ENCODE results near the gene E2F4. TPM values are rescaled to one million over a fixed set of nuclear protein-coding genes. Genes with fewer than 3 reads are reported as not detected.
A peak's percentile ranks its signal among the peaks of the same experiment; 100 is the strongest.

The E2F4 gene
- total RNA-seq, 1 donor from 2014 or later: 66.5 TPM

- ATAC-seq (peak in 1 of 2 donors; percentile 28), DNase-seq (peak; percentile 61)
- H3K27me3 ChIP-seq (ENCODE audit: low read depth): no peaks in the 10 kb centered on the region
- intact Hi-C loops (cut with DNase I): no loop called here
- peaks cover 78% of the 10 kb centered on the region for H3K36me3 ChIP-seq
- H3K9me3 ChIP-seq: no peaks in the 10 kb centered on the region
- peaks cover 28% of the 10 kb centered on the region for H3K4me1 ChIP-seq
- no peak overlapping the region for H3K27ac ChIP-seq
- H3K4me3 ChIP-seq: no peak overlapping the region
- TF ChIP-seq, protein P1, sequence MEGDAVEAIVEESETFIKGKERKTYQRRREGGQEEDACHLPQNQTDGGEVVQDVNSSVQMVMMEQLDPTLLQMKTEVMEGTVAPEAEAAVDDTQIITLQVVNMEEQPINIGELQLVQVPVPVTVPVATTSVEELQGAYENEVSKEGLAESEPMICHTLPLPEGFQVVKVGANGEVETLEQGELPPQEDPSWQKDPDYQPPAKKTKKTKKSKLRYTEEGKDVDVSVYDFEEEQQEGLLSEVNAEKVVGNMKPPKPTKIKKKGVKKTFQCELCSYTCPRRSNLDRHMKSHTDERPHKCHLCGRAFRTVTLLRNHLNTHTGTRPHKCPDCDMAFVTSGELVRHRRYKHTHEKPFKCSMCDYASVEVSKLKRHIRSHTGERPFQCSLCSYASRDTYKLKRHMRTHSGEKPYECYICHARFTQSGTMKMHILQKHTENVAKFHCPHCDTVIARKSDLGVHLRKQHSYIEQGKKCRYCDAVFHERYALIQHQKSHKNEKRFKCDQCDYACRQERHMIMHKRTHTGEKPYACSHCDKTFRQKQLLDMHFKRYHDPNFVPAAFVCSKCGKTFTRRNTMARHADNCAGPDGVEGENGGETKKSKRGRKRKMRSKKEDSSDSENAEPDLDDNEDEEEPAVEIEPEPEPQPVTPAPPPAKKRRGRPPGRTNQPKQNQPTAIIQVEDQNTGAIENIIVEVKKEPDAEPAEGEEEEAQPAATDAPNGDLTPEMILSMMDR (IDR thresholded peaks at IDR 0.05): no peak
Measured at GRCh38 chr16:67236563-67237395, 44.8 kb downstream of the E2F4 start.

DNA sequence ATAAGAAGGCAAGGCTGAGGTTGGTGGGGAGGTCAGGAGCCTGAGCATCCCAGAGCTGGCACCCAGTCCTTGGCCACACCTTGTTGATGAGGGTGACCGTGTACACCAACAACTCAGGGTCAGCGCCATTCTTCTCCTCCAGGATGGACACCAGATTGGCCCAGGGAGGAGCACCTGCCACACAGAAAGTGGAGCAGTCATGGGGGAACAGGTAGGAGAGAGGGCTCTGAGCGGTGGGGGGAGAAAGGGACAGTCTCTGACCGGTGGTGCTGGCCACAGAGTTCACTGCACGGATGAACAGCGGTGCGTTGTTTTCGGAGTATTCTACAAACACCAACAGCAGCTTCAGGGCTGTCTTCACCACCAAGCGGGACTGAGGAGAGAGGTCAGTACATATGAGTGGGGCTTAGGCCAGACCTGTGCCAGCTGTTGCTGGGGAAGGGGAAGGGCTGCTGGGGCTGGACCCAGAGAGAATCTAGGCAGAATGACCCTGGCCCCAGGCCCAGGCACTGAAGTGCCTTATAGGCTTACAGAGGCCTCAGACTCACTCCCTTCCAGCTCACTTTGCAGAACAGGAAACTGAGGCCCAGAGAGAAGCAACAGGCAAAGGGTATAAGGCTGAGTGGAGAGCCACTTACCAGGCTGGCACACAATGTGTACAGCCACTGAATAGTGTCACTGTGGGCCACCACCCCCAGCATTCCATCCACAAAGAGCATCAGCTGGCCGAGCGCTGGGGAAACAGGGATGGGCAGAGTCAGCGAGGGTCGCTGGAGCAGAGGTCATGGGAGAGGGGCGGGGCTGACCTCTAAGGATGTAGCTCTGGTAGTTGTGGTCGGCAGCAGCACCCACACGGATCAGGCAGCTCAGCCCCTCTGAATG lies 45.7 kb downstream of the E2F4 start:
- Histone ChIP-seq H3K36me3 (peaks cover 69% of the 10 kb centered on the region), H3K27ac (no peak overlapping the region), H3K9me3 (no peaks in the 10 kb centered on the region), H3K4me1 (peaks cover 37% of the 10 kb centered on the region), H3K27me3 (ENCODE audit: low read depth) (no peaks in the 10 kb centered on the region), H3K4me3 (no peak overlapping the region)
- ATAC-seq (no peak), DNase-seq (peak; percentile 41)
- TF ChIP-seq, protein P1 (IDR thresholded peaks at IDR 0.05): no peak
- intact Hi-C loops (cut with DNase I): no loop called here

DNA sequence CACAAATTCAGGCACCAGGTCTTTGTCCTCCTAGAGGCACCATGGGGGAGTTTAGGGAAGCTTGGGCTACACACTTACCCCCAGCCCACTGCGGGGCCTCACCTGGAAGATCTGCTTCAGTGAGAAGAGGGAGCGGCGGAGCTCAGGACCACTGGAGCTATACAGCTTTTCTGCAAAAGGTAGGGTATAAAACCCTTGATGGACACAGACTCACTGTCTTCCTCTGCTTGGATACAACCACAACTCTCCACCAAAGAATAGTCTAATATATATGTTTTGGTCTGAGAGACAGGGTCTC lies 46.3 kb downstream of the E2F4 start:
- intact Hi-C loops (cut with DNase I): no loop called here
- H3K9me3 ChIP-seq: no peaks in the 10 kb centered on the region
- ATAC-seq: no peak
- no peak overlapping the region for H3K27ac ChIP-seq
- no peak for DNase-seq
- H3K4me3 ChIP-seq: no peak overlapping the region
- TF ChIP-seq, protein P1 (IDR thresholded peaks at IDR 0.05): no peak
- peaks cover 43% of the 10 kb centered on the region for H3K4me1 ChIP-seq
- no peaks in the 10 kb centered on the region for H3K27me3 ChIP-seq (ENCODE audit: low read depth)
- peaks cover 64% of the 10 kb centered on the region for H3K36me3 ChIP-seq

DNA sequence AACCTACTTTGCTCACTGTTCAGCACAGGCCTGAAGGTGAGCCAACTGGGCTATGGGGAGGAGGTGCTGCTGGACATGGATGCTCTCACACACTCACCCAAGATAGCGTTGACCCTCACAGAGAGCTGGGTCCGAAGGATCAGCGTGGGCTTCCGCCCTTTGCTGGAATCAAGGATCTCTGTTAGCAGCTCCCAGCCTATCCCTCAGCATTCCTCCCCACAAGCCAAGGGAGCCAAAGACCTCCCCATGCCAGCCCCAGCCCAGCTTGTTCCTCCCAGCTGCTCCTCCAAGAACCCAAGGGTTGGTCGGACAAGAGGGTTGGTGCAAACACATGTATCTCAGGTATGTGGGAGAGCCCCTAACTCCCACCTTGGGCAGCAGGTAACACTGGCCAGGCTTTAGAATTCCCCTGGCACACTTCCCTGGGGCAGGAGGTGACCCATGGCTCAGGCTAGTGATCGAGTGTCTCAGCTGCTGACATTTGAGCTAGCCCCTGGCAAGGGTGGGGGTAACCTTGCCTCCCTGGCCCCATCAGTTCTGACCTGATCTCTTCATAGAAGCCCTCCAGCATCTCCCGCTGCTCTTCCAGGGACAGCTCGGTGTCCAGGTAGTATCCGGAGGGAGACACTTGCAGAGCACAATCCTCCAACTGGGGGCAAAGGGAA lies 47.0 kb downstream of the E2F4 start:
- no peaks in the 10 kb centered on the region for H3K9me3 ChIP-seq
- DNase-seq (peak; percentile 33), ATAC-seq (no peak)
- TF ChIP-seq, protein P1 (IDR thresholded peaks at IDR 0.05): no peak
- intact Hi-C loops (cut with DNase I): no loop called here
- no peak overlapping the region for H3K4me3 ChIP-seq
- H3K36me3 ChIP-seq: peaks cover 56% of the 10 kb centered on the region
- peak overlapping the region; percentile 42 for H3K27ac ChIP-seq
- no peaks in the 10 kb centered on the region for H3K27me3 ChIP-seq (ENCODE audit: low read depth)
- H3K4me1 ChIP-seq: peaks cover 50% of the 10 kb centered on the region

- TF ChIP-seq, protein P1 (IDR thresholded peaks at IDR 0.05): no peak
- peaks cover 65% of the 10 kb centered on the region for H3K4me1 ChIP-seq
- H3K9me3 ChIP-seq: no peaks in the 10 kb centered on the region
- H3K27me3 ChIP-seq (ENCODE audit: low read depth): no peaks in the 10 kb centered on the region
- peak overlapping the region; percentile 93 for H3K27ac ChIP-seq
- peak overlapping the region; percentile 11 for H3K4me3 ChIP-seq
- DNase-seq: peak; percentile 84
- intact Hi-C loops (cut with DNase I): no loop called here
- peaks cover 41% of the 10 kb centered on the region for H3K36me3 ChIP-seq
- ATAC-seq: peak; percentile 80 to 85
Measured at GRCh38 chr16:67240506-67240905, 48.6 kb downstream of the E2F4 start.
